ACC112 (cell line): ENCODE results near the gene CCDC12.
A peak's percentile ranks its signal among the peaks of the same experiment; 100 is the strongest.

Source experiments
- H2AFZ ChIP-seq: fragments of 200-600 bp; sonication (generic); one replicate; pipeline ENCODE4 v1.6.0; 2017; ENCODE audit warnings: antibody characterized with exemption, low read length; ENCODE audit not compliant: unreplicated experiment
- H3K27ac ChIP-seq: fragments of 200-600 bp; sonication (generic); 2 replicates; pipeline ENCODE4 v1.5.1; 2014; ENCODE audit warnings: low read depth, mild to moderate bottlenecking, antibody characterized with exemption, low read length, moderate library complexity
- H3K27me3 ChIP-seq: fragments of 200-600 bp; sonication (generic); 2 replicates; pipeline ENCODE4 v1.6.1; 2014; ENCODE audit warnings: mild to moderate bottlenecking, antibody characterized with exemption, low read length, moderate library complexity, mixed read lengths; ENCODE audit not compliant: insufficient read depth
- H3K36me3 ChIP-seq: fragments of 200-600 bp; sonication (generic); 2 replicates; pipeline ENCODE4 v1.6.1; 2016; ENCODE audit warnings: mild to moderate bottlenecking, antibody characterized with exemption, low read length, moderate library complexity, mixed read lengths; ENCODE audit not compliant: insufficient read depth
- H3K4me1 ChIP-seq: fragments of 200-600 bp; sonication (generic); one replicate; pipeline ENCODE4 v1.6.1; 2016; ENCODE audit warnings: low read length, mixed read lengths; ENCODE audit not compliant: insufficient read depth, unreplicated experiment, control insufficient read depth
- H3K4me3 ChIP-seq: fragments of 200-600 bp; sonication (generic); 2 replicates; pipeline ENCODE4 v1.5.1; 2014; ENCODE audit warnings: mild to moderate bottlenecking, low read depth, low read length
- H3K79me2 ChIP-seq: fragments of 200-600 bp; sonication (generic); one replicate; pipeline ENCODE4 v1.6.0; 2016; ENCODE audit warnings: low read length; ENCODE audit not compliant: control insufficient read depth, unreplicated experiment, insufficient read depth

CCDC12 gene

GRCh38 chr3:46987319-46987742 is 10.8 kb upstream of the CCDC12 start:
- Histone ChIP-seq H3K79me2 (no peaks in the 10 kb centered on the region), H3K36me3 (no peaks in the 10 kb centered on the region), H3K4me3 (no peak overlapping the region), H3K27me3 (no peaks in the 10 kb centered on the region), H3K27ac (no peak overlapping the region), H2AFZ (no peak overlapping the region), H3K4me1 (no peaks in the 10 kb centered on the region)

GRCh38 chr3:46986782-46987310 is 10.3 kb upstream of the CCDC12 start:
- H3K4me1 ChIP-seq, result no peaks in the 10 kb centered on the region
- no peak overlapping the region for H2AFZ ChIP-seq
- no peaks in the 10 kb centered on the region for H3K79me2 ChIP-seq
- H3K27me3 ChIP-seq, result no peaks in the 10 kb centered on the region
- no peaks in the 10 kb centered on the region for H3K36me3 ChIP-seq
- no peak overlapping the region for H3K27ac ChIP-seq
- no peak overlapping the region for H3K4me3 ChIP-seq

DNA sequence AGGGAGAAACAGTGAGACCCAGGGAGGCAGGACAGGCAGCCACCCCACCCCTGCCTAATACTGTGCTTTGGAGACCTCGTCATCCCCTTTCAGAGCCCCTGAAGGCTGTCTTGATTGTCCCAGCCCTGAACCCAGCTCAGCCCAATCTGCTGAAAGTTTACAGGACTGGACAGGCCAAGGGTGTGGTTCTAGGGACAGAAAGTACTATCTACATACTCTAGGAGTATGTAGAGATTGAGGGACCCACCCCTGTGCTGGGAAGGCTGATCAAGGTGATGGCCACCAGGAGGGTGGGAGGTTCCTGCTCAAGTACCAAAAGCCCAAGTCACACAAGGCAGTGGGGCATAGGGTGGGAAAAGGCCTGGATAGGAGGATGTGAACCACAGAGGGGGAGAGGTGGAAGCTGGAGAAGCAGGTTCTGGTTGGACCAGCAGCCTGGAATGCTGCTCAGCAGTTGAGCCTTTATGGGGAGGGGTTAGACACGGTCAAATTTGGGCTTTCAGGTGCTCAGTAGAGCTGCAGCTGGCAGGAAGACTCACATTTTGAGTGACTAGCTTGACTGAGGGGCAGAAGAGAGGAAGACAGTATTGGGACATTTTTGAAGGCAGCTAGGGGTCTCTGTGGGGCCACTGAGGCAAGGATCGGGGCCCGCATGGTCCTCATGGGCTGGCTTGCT is 9.6 kb upstream of the CCDC12 start:
- Histone ChIP-seq H3K79me2 (no peaks in the 10 kb centered on the region), H3K27ac (no peak overlapping the region), H2AFZ (no peak overlapping the region), H3K27me3 (no peaks in the 10 kb centered on the region), H3K4me3 (no peak overlapping the region), H3K36me3 (no peaks in the 10 kb centered on the region), H3K4me1 (no peaks in the 10 kb centered on the region)

GRCh38 chr3:46985588-46985987 is 9.0 kb upstream of the CCDC12 start:
- Histone ChIP-seq H3K27me3 (no peaks in the 10 kb centered on the region), H3K27ac (no peak overlapping the region), H2AFZ (no peak overlapping the region), H3K4me3 (no peak overlapping the region), H3K79me2 (peaks cover 2% of the 10 kb centered on the region), H3K36me3 (no peaks in the 10 kb centered on the region), H3K4me1 (no peaks in the 10 kb centered on the region)

DNA sequence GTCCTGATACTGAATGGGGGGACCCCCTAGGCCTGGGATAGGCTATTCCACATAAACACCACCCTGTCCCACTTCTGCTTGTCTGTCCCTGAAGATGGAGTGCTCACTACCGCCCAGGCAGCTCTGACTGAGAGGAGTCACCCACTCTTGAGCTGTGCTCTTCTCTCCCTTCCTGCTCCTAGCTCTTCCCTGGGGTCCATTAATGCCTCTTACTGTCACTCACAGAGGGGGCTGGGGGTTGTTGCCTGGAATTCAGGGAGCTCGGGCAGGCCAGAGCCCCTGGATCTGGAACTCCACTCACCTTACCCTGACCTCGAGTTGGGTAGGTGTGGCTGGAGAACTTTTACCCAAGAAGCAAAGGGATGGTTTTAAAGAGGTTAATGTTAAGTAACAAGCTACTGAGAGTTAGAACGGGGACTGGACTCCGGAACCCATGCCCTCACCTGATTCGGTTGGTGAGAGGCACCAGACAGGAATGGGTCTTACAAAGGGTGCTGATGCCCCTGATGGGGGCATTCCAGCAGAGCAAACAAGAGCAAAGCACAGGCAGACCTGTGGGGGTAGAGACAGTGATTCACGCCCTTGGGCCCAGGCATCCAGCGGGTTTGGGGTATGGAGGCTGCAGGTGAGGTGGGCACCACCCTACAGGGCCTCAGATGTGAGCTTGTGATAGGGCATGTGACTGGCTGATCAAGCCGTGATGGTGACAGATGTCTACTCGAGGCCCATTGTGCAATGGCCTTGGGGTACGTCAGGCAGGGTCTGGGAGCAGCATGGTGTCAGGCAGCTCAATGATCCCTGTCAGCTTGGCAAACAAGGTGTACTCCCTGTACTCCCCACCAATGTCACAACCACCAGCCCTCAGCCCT is 8.3 kb upstream of the CCDC12 start:
- H3K79me2 ChIP-seq, result peaks cover 4% of the 10 kb centered on the region
- H3K27me3 ChIP-seq, result no peaks in the 10 kb centered on the region
- H3K4me1 ChIP-seq, result no peaks in the 10 kb centered on the region
- H3K36me3 ChIP-seq, result no peaks in the 10 kb centered on the region
- H2AFZ ChIP-seq, result no peak overlapping the region
- H3K27ac ChIP-seq, result no peak overlapping the region
- H3K4me3 ChIP-seq, result no peak overlapping the region

DNA sequence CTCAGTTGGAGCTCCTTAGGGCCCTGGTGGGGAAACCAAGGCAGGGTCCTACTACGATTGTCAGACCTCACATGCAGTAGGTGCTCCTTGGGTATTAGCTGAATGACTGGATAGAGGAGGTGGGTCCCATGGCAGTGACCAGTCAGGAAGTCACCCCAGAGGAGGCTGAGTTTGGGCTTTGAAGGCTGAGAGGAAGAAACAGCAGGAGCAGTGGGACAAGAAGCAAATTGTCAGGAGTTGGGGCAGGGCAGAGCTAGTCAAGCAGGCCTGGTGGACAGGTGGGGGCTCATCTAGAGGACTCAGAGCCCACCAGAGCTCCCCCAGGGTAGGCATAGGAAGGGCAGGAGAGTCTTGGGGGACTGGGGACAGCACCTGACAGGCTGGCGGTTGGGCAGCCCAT is 6.0 kb upstream of the CCDC12 start:
- peaks cover 10% of the 10 kb centered on the region for H3K4me1 ChIP-seq

DNA sequence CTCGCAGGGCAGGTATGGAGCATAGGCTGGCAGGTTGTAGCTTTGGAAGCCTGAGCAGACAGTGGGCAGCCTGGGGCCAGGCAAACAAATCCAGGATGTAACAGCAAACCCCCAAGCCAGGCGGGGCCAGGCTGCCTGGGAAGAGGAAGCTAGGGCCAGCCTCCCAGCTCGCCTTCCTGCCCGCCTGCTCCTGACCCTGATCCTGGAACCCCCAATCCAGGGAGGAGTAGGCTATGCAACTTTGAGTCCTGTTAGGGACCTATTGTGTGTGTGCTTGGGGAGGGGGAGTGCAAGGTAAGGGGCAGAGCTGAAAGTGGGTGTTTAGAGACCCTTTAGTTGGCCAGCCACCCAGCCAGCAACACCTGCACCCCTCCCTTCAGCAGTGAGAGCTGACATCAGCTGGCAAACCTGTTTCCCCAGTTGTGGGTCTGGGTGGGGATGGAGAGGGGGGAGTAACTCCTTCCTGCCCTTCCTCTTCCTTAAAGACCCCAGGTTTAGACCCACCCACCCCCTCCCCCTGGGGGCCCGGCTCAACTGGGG is 5.5 kb upstream of the CCDC12 start:
- Histone ChIP-seq H3K4me3 (no peak overlapping the region), H3K4me1 (peaks cover 16% of the 10 kb centered on the region), H3K79me2 (peaks cover 10% of the 10 kb centered on the region), H3K36me3 (no peaks in the 10 kb centered on the region), H3K27me3 (no peaks in the 10 kb centered on the region), H3K27ac (no peak overlapping the region), H2AFZ (no peak overlapping the region)

More for the DNA sequence above, 6.0 kb upstream of the CCDC12 start:
- Histone ChIP-seq H2AFZ (no peak overlapping the region), H3K27me3 (no peaks in the 10 kb centered on the region), H3K4me3 (no peak overlapping the region), H3K36me3 (no peaks in the 10 kb centered on the region), H3K79me2 (peaks cover 10% of the 10 kb centered on the region), H3K27ac (no peak overlapping the region)

DNA sequence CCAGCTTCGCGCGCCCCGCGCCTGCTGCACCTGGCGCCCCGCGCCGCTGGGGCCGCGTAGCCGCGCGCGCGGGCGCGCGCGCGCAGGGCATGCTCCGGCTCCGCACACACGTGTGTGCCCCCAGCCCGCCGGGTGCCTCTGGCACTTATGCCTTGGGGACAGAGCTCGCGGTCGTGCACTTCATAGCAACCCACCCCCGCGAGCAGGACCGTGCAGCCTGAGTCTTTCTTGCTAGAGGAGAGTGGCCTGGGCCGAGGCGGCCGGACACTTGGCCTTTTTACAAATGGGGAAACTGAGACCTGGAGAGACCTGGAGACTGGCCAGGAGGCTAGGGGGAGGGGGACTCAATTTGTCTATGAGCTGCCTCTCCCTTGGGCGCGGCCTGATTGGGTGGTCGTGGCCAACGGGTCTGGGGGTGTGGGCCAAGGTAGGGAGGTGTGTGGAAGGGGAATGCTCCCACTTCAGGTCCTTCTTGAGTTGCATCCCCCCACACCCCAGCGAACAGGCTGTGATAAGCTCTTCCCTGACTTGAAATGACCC is 3.5 kb upstream of the CCDC12 start:
- Histone ChIP-seq H3K27ac (no peak overlapping the region), H2AFZ (peak overlapping the region; percentile 61), H3K4me1 (peaks cover 17% of the 10 kb centered on the region), H3K4me3 (peak overlapping the region; percentile 89), H3K27me3 (no peaks in the 10 kb centered on the region), H3K79me2 (peaks cover 22% of the 10 kb centered on the region), H3K36me3 (no peaks in the 10 kb centered on the region)

- H3K27me3 ChIP-seq, result no peaks in the 10 kb centered on the region
- H3K79me2 ChIP-seq, result peaks cover 30% of the 10 kb centered on the region
- H3K36me3 ChIP-seq, result no peaks in the 10 kb centered on the region
- no peak within 1 kb of the TSS for H3K27ac ChIP-seq
- H3K4me1 ChIP-seq, result peaks cover 23% of the 10 kb centered on the region
- peak within 1 kb of the TSS; percentile 89 for H3K4me3 ChIP-seq
- H2AFZ ChIP-seq, result peak within 1 kb of the TSS; percentile 76
Observed at GRCh38 chr3:46978985-46979944, 2.7 kb upstream of the CCDC12 start, which contains the start of gene NBEAL2. TSS of gene NBEAL2 (plus strand) at chr3:46979666. CDS start at chr3:46979862, 196 bp downstream.
